Measurements from ENCODE around the gene CAST. TPM values are rescaled to one million over a fixed set of nuclear protein-coding genes. Genes with fewer than 3 reads are reported as not detected.

Gene CAST
- total and polyA plus RNA-seq, 8 donors = 26.5 to 100 (median 63.6) TPM

DNA sequence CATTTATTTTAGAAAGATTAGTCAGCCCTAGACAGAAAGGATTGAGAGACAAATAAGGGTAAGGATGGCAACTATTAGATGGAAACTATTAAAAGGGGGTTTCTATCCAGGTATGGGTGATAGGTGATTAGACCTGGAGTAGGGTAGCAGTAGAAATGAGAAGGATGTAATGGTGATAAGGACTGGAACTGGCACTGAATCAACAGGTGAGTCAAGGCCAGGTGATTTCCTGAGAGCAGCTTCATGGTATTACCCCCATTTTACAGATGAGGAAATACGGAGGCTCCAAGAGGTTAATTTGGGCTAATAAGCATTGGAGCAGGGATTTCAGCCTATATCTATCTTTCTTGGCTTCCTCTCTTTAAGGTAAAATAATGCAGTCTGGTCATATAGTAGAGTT, 55.7 kb downstream of the CAST start:
- Histone ChIP-seq H3K27ac (no peak overlapping the region), H3K36me3 (no peaks in the 10 kb centered on the region), H3K9me3 (no peaks in the 10 kb centered on the region), H3K4me1 (peaks cover 27 to 44% (median 29%) of the 10 kb centered on the region in 3 donors), H3K27me3 (no peaks in the 10 kb centered on the region), H3K4me3 (no peak overlapping the region)
- TF ChIP-seq, protein P1, sequence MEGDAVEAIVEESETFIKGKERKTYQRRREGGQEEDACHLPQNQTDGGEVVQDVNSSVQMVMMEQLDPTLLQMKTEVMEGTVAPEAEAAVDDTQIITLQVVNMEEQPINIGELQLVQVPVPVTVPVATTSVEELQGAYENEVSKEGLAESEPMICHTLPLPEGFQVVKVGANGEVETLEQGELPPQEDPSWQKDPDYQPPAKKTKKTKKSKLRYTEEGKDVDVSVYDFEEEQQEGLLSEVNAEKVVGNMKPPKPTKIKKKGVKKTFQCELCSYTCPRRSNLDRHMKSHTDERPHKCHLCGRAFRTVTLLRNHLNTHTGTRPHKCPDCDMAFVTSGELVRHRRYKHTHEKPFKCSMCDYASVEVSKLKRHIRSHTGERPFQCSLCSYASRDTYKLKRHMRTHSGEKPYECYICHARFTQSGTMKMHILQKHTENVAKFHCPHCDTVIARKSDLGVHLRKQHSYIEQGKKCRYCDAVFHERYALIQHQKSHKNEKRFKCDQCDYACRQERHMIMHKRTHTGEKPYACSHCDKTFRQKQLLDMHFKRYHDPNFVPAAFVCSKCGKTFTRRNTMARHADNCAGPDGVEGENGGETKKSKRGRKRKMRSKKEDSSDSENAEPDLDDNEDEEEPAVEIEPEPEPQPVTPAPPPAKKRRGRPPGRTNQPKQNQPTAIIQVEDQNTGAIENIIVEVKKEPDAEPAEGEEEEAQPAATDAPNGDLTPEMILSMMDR (IDR thresholded peaks at IDR 0.05) = no peak
- DNase-seq (no peak), ATAC-seq (no peak), FAIRE-seq (no peak)
- WGBS, 2 donors = 97 to 100% methylated on average over 1 of the region's 1 CpG
- intact Hi-C loops (cut with DNase I) = no loop called here

DNA sequence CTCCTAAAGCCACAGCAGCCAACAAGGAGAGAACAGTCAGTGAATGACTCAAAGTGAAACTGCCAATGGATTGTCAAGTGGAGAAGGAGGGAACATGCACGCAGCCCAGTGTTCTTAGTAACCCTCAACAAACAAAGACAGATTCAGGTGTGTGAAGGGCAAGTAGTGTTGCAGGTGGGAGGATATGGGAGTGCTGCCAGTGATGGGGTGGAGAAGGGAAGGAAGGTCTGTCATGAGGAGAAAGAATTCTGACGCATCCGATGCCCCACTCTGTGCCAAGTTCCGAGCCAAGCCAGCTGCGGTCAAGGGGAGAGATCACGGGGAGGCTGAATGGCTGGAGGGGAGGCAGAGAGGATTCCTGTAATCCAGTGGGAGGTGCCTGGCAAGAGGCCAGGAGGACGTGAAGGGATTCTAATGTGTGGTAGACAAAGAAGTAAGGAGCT, 56.5 kb downstream of the CAST start:
- H3K4me1 ChIP-seq = peaks cover 27 to 44% (median 28%) of the 10 kb centered on the region in 3 donors
- H3K4me3 ChIP-seq = no peak overlapping the region
- ATAC-seq (peak in 3 of 4 donors; percentile 10 to 40 (median 23)), DNase-seq (peak in 5 of 6 donors; percentile 14 to 67 (median 59)), FAIRE-seq (no peak)
- no peaks in the 10 kb centered on the region for H3K9me3 ChIP-seq
- 74 to 75% methylated on average over 7 of the region's 7 CpGs for WGBS, 2 donors
- no peaks in the 10 kb centered on the region for H3K36me3 ChIP-seq
- TF ChIP-seq, protein P1 (IDR thresholded peaks at IDR 0.05) = no peak
- H3K27ac ChIP-seq = peak overlapping the region in 1 of 4 donors; percentile 15
- H3K27me3 ChIP-seq = no peaks in the 10 kb centered on the region
- intact Hi-C loops (cut with DNase I) = no loop called here

DNA sequence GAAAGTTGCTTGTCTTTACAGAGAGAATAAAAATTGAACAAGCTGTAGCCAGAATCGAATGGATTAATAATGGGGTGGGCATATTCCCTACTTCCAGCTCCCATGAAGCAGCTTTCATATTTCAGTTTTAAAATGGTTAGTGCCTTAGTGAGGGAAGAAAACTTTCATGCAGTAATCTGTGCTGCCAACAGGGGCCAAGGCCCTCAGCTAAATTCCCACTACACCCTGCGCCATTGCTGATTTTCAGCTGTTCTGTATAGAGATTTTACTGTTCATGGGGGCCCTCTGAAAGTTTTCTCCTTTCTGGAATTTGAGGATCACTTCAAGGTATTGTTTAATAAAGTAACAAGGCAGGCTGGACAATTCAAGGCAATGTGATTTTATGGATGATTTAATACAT, 58.2 kb downstream of the CAST start:
- Histone ChIP-seq H3K4me1 (peaks cover 11 to 28% (median 13%) of the 10 kb centered on the region in 3 donors), H3K4me3 (no peak overlapping the region), H3K27ac (no peak overlapping the region), H3K9me3 (no peaks in the 10 kb centered on the region), H3K36me3 (no peaks in the 10 kb centered on the region), H3K27me3 (no peaks in the 10 kb centered on the region)
- WGBS, 2 donors = 88 to 100% methylated on average over 2 of the region's 2 CpGs
- intact Hi-C loops (cut with DNase I) = no loop called here
- FAIRE-seq (no peak), DNase-seq (no peak), ATAC-seq (no peak)
- TF ChIP-seq, protein P1 (IDR thresholded peaks at IDR 0.05) = no peak

DNA sequence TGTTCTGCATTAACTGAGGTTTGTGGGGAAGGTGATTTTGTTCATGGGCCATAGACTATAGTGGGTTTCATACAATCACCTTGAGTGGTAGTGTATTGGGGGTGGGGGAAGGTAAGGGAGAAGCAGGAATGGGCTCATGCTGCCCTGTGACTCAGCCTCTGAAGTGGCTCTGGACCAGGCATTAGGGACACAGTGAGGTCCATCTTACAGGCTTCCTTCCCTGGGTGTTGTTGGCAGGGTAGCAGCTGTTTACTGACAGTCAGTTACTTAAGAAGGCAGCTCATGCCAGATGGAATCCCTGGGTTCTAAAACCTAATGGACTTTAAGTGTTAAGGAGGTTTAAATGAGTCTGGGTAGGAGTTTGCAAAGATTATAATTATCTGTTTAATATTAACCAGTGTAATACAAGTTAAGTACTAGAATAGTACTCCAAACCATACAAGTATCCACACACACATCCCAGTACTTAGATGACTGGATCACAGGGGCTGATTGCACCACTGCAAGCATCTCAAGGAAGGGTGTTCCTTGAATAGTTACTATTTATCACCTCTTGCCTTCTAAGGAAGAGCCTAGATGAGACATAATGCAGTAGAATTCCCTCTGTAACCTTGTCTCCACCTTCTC, 59.3 kb downstream of the CAST start:
- peaks cover under 1 to 18% (median 6%) of the 10 kb centered on the region in 3 donors for H3K4me1 ChIP-seq
- intact Hi-C loops (cut with DNase I) = no loop called here
- peak; percentile 29 to 56 (median 44) for ATAC-seq
- no peaks in the 10 kb centered on the region for H3K27me3 ChIP-seq
- H3K4me3 ChIP-seq = no peak overlapping the region
- H3K27ac ChIP-seq = no peak overlapping the region
- DNase-seq = no peak
- TF ChIP-seq, protein P1 (IDR thresholded peaks at IDR 0.05) = no peak
- no peak for FAIRE-seq
- H3K9me3 ChIP-seq = no peaks in the 10 kb centered on the region
- no peaks in the 10 kb centered on the region for H3K36me3 ChIP-seq

DNA sequence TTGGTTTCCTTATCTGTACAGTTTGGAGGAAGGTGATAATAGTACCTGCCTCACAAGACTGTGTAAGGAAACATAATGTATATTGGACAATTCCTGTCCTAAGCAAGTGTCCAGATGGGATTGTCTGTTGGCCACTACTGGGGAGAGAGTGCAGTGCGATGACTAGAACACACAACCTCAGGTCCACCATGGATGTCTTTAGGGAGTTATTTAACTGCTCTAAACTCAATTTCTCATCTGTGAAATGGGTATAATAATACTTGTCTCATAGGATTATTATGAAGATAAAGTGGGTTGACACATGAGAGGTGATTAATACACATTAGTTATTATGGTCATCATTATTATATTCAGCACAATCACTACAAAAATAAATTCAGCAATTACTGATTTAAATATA, 63.1 kb downstream of the CAST start:
- H3K36me3 ChIP-seq = peaks cover 0 to 4% (median under 1%) of the 10 kb centered on the region in 3 donors
- no peak for FAIRE-seq
- WGBS, 2 donors = 97 to 98% methylated on average over 1 of the region's 1 CpG
- no peak for DNase-seq
- no peak overlapping the region for H3K27ac ChIP-seq
- ATAC-seq = no peak
- intact Hi-C loops (cut with DNase I) = no loop called here
- H3K9me3 ChIP-seq = no peaks in the 10 kb centered on the region
- H3K4me3 ChIP-seq = no peak overlapping the region
- TF ChIP-seq, protein P1 (IDR thresholded peaks at IDR 0.05) = no peak
- no peaks in the 10 kb centered on the region for H3K27me3 ChIP-seq
- H3K4me1 ChIP-seq = peaks cover 0 to 6% (median 4%) of the 10 kb centered on the region in 3 donors

Data from pancreas (tissue), 10 donors.